HepG2 (cell line): ENCODE data around the gene ZBP1. TPM values are rescaled to one million over a fixed set of nuclear protein-coding genes. Genes with fewer than 3 reads are reported as not detected.

Experiments
- AGO2 ChIP-seq: fragments of 200-400 bp; formaldehyde crosslinking; optimal IDR thresholded peaks from 2 replicates; pipeline ENCODE3; 2017; ENCODE audit warnings: mild to moderate bottlenecking, low read depth, low read length, moderate library complexity
- BATF2 ChIP-seq: sonication (generic); formaldehyde crosslinking; IDR thresholded peaks from 2 replicates; pipeline ENCODE4 v1.8.0; 2022; ENCODE audit warnings: mild to moderate bottlenecking, missing genetic modification reagents, moderate library complexity
- CREB3 ChIP-seq: sonication (generic); formaldehyde crosslinking; IDR thresholded peaks from 2 replicates; pipeline ENCODE4 v1.5.0; 2020; ENCODE audit warnings: missing genetic modification reagents
- CREM ChIP-seq, 2 experiments: sonication (generic) in 1 of 2; formaldehyde crosslinking in 1 of 2; IDR thresholded peaks; 2 replicates each; pipeline versions ENCODE4 v1.4.0 to v1.6.1; 2016 to 2020; ENCODE audit warnings: antibody characterized with exemption in 1 of 2, mild to moderate bottlenecking in 1 of 2, missing genetic modification reagents in 1 of 2
- ELF3 ChIP-seq: IDR thresholded peaks from 2 replicates; pipeline ENCODE4 v1.6.1; 2016; ENCODE audit warnings: missing genetic modification reagents, missing compliant biosample characterization
- MAFF ChIP-seq: IDR thresholded peaks from 2 replicates; pipeline ENCODE4 v1.6.1; 2011; ENCODE audit warnings: low read depth, low read length, improper control_type of control experiment
- RXRB ChIP-seq: IDR thresholded peaks from 2 replicates; pipeline ENCODE4 v1.6.1; 2016; ENCODE audit warnings: borderline replicate concordance, missing genetic modification reagents, missing compliant biosample characterization
- TBX2 ChIP-seq: sonication (generic); formaldehyde crosslinking; IDR thresholded peaks from 2 replicates; pipeline ENCODE4 v1.5.0; 2020; ENCODE audit warnings: missing genetic modification reagents, mild to moderate bottlenecking, borderline replicate concordance
- TEAD3 ChIP-seq: optimal IDR thresholded peaks from 2 replicates; pipeline ENCODE3; 2016; ENCODE audit warnings: borderline replicate concordance
- TERF1 ChIP-seq: sonication (generic); formaldehyde crosslinking; IDR thresholded peaks from 2 replicates; pipeline ENCODE4 v1.8.0; 2022; ENCODE audit warnings: mild to moderate bottlenecking, missing genetic modification reagents, moderate library complexity
- ZBTB40 ChIP-seq, 2 experiments: fragments of 450-650 bp in 1 of 2; sonication (generic) in 1 of 2; formaldehyde crosslinking in 1 of 2; IDR thresholded peaks; 2 replicates each; pipeline versions ENCODE4 v1.6.1 to v1.8.0; 2016 to 2022; ENCODE audit warnings: antibody characterized with exemption in 1 of 2, mild to moderate bottlenecking in 1 of 2, missing genetic modification reagents in 1 of 2
- ZNF30 ChIP-seq: sonication (generic); formaldehyde crosslinking; IDR thresholded peaks from 2 replicates; pipeline ENCODE4 v1.5.0; 2020; ENCODE audit warnings: mild to moderate bottlenecking, missing genetic modification reagents
- ZNF354B ChIP-seq: sonication (generic); formaldehyde crosslinking; IDR thresholded peaks from 2 replicates; pipeline ENCODE4 v1.8.0; 2022; ENCODE audit warnings: mild to moderate bottlenecking, missing genetic modification reagents
- polyA plus RNA-seq, 8 experiments: library from polyadenylated mRNA; depleted of rRNA in 3 of 8; stranded (reverse) in 7 of 8; unstranded in 1 of 8; fragments of >200 nt; fragmentation: Illumina TruSeq in 4 of 8; extraction: Trizol in 4 of 8; gene quantifications; 2 replicates each; pipeline versions ENCODE4 v1.2.1 to v1.2.3, GENCODE V29; 2011 to 2016; ENCODE audit warnings: low read depth in 4 of 8, missing spikeins in 1 of 8, mixed read lengths in 1 of 8; ENCODE audit not compliant: insufficient read depth in 1 of 8
- total RNA-seq, 5 experiments: library from RNA; depleted of rRNA; stranded (reverse); fragments of >200 nt; fragmentation: Illumina TruSeq; extraction: Trizol; gene quantifications; 2 replicates each; pipeline ENCODE4 v1.2.3, GENCODE V29; 2016; ENCODE audit warnings: low read depth in 1 of 5

The ZBP1 gene
- total and polyA plus RNA-seq, 2 of the 13 experiments (the other 11 are each of a cell fraction or from before 2014, with no cell fraction given): not detected

GRCh38 chr20:57589728-57590484 is 30.3 kb downstream of the ZBP1 start (continued):
- TF ChIP-seq ZBTB40 (IDR thresholded peaks at IDR 0.05): no peak
- no peak; the same call in 1 of the 2 replicates for TF ChIP-seq ZBTB40 (CRISPR knock-in tag; IDR thresholded peaks at IDR 0.05)
- peak; percentile 92 for TF ChIP-seq RXRB (CRISPR knock-in tag)
- TF ChIP-seq CREB3: no peak
- no peak for TF ChIP-seq TBX2
- no peak; the same call in 1 of the 2 replicates for TF ChIP-seq CREM (IDR thresholded peaks at IDR 0.05)
- TF ChIP-seq CREM (CRISPR knock-in tag; IDR thresholded peaks at IDR 0.05): no peak
- peak; percentile 56; the same call in 1 of the 2 replicates for TF ChIP-seq ZNF30 (CRISPR knock-in tag)
- TF ChIP-seq MAFF: no peak
- peak; percentile 92 for TF ChIP-seq TEAD3 (CRISPR knock-in tag)
- TF ChIP-seq ZNF354B (CRISPR knock-in tag): peak; percentile 72; the same call in 1 of the 2 replicates
- no peak for TF ChIP-seq BATF2
- no peak for TF ChIP-seq TERF1
- no peak for TF ChIP-seq AGO2
- TF ChIP-seq ELF3 (CRISPR knock-in tag): peak; percentile 89
